HG03097 (cell line): ENCODE data around the gene APOL4.
"Not testable (repeated sequence)": the region's sequence is repeated elsewhere in the genome, so short reads cannot be mapped to it uniquely, and the experiment has no call there.

Source experiments
- ATAC-seq: cut with Tn5 transposase; IDR thresholded peaks from one replicate; pipeline ENCODE4 v1.9.1; 2021; ENCODE audit not compliant: unreplicated experiment, low FRiP score

Gene APOL4, protein sequence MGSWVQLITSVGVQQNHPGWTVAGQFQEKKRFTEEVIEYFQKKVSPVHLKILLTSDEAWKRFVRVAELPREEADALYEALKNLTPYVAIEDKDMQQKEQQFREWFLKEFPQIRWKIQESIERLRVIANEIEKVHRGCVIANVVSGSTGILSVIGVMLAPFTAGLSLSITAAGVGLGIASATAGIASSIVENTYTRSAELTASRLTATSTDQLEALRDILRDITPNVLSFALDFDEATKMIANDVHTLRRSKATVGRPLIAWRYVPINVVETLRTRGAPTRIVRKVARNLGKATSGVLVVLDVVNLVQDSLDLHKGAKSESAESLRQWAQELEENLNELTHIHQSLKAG

DNA sequence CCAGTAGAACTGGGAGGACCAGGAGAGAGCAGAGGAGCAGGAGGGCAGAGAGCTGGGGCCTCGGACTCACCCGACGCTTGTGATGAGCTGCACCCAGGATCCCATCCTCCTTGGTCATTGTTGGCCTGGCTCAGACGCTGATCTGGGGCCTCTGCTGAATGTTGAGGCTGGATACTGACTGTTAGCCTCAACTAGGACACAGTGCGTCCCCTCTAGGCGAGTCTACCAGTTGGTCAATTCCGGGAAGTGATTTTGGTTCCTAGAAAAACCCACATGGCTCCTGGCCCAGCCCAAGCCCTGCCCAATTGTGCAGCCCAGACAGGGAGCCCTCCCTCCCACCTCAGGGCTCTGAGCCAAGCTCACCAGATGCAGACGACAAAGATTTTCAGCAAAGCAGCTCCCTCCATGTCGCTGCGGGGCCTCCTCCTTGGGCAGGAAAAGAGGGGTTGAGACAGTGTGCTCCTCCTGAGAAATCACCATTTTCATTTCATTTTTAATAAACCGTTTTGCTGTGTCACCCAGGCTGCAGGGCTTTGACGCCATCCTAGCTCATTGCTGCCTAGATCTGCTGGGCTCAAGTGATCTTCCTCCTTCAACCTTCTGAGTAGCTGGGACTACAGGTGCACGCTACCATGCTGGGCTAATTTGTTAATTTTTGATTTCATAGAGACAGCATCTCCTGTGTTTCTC lies at the start of gene APOL4:
Gene APOL4, minus strand, starts transcription at position 180 of the 690 bp plus-strand sequence. Its CDS starts 75 bp downstream, at position 105.
- no peak for ATAC-seq

DNA sequence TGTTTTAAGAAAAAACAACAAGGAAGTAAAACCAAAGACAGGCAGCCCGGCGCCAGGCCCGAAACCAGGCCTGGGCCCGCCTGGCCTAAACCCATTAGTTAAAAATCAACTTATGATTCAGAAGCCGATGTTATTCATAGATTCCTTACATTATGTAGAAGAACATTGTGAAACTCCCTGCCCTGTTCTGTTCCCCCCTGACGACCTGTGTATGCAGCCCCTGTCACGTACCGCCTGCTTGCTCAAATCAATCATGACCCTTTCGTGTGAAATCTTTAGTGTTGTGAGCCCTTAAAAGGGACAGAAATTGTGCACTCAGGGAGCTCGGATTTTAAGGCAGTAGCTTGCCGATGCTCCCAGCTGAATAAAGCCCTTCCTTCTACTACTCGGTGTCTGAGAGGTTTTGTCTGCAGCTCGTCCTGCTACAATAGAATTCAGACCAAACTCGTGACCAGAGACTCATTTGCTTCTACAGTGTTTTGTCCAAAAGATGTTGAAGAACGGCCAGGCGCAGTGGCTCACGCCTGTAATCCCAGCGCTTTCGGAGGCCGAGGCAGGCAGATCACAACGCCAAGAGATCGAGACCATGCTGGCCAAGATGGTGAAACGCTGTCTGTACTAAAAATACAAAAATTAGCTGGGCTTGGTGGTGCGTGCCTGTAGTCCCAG lies 48.8 kb upstream of the APOL4 start:
- ATAC-seq = not testable (repeated sequence)

DNA sequence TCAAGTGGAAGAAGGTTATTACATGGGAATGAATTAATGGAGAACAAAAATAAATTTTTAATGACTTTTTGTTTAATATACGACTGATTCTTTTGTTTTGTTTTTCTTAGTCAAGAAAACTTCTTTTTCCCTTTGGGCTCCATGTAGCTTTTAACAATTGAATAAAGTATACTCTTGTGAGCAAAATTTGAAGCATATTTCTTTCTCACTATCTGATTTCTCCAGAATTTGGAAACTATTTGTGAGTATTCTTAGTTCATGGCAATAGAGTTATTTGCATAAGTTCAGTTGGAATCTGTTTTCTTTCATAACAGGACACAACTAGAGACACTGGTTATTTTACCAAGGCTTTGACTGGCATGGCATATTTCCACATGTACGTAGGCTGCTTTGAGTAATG lies 47.6 kb upstream of the APOL4 start:
- no peak for ATAC-seq

DNA sequence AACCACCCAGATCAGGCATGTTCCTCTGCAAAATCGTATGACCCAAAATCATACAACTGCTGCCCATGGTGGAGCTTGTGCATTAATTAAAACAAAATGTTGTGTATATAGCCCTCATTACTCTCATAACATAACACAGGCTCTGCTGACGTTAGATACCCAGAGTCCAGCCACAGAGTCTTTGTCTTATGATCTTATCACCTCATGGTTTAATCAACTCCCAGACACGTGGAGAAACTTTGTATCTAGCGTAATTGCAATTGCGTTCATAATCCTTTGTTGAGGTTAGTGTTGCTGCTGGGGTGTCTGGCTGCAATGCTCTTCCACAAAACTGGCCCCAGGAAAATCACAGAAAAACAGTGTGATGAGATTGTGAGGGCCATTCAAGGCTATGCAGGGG lies 46.3 kb upstream of the APOL4 start:
- no peak for ATAC-seq

DNA sequence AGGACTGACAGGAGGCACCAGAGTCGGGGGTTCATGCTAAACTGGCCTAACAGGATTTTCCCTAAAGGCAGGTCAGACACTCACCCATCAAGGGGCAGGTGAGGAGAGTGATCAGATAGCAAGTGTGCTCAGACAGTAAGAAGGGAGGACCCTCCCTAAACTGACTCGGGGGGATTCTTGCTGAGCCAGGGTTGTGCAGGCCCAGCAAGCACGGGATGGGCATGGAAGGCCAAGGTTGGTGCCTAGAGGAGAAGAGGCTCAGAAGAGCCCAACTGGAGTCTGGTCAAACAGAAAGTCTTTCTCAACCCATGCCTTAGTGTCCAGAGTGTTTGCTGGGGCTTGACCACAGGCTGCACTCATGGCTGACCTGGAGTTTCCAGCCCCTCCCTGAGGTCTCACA lies 45.1 kb upstream of the APOL4 start:
- ATAC-seq = no peak

DNA sequence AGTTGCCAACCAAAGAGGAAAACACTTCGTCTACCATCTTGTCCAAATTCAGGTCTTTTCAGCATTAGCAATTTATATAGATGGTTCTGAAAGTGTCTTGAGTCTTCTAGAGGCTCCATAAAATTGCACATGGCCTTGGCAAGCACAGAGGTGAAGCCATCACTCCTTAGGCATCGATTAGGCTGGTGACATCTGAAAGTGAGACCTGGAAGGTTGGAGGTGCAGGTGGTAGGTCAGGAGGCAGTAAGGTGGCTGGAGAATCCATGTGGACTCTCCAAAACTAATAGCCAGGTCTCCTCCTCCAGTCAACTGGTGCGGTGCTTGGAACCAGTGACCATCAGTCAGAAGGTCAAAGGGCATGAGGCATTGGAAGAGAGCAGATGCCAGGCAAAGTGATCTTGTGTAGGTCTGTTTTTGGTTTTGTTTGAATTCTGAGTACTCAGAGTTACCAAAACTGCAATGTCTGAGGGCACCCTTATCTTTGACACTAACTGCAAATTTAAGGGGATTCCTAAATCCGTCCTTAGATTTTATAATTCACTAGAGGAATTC lies 44.3 kb upstream of the APOL4 start:
- no peak for ATAC-seq

DNA sequence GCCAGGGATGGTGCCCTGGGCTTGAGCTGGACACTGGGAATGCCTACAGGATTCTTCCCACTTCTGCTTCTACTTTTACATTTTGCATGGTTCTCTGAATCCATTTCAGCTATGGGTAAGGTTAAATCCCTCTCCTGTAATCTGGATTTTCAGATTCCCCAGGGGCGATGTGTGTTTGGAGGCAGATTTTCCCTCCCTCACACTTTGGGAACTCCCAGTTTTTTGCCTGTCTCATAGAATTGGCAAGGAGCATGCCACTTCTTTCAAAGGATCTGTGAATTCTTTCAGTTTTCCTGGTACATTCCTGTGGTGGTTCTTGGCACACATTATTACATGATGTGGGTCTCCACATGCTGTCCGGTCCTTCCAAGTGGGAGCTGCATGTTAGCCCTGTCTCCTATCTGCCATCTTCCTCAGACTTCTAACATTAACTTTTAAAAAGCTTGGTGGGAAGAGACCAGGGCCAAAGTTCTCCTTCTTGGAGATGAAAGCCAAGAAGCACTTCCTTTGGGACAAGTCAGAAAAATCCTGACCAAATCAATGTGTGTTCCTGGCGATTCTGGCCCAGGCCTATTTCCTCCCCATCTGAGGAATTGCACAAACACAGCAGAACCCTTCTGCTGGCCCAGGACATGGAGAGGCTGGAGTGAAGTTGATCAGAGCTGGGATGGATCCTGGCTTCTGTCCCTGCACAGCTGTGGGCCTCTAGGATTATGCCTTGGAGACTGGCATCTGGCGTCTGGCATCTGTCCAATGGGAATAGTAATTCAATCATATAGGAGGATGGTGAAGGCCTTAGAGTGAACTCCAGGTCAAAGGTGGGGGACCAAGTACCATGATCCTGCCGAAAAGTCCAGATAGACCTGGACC lies 43.1 kb upstream of the APOL4 start:
- no peak for ATAC-seq

DNA sequence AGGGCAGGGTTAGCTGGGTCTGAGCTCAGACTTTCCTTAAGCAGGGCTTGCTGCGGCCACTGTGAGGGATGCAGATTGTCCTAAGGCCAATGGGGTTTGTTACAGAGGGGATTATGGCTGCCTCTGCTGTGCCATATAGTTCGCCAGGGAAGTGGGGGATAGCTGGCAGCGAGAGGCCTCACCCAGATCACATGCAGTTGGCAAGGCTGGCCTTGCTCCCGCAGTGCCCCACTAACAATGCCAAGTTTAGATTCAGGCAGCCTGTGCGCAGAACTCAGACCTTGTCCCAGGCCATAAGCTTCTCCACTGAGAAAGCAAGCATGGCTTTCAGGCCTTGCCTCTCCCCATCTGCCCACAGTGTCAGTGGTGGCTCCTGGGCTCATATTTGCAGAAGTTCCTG lies 42.4 kb upstream of the APOL4 start:
- ATAC-seq = no peak

DNA sequence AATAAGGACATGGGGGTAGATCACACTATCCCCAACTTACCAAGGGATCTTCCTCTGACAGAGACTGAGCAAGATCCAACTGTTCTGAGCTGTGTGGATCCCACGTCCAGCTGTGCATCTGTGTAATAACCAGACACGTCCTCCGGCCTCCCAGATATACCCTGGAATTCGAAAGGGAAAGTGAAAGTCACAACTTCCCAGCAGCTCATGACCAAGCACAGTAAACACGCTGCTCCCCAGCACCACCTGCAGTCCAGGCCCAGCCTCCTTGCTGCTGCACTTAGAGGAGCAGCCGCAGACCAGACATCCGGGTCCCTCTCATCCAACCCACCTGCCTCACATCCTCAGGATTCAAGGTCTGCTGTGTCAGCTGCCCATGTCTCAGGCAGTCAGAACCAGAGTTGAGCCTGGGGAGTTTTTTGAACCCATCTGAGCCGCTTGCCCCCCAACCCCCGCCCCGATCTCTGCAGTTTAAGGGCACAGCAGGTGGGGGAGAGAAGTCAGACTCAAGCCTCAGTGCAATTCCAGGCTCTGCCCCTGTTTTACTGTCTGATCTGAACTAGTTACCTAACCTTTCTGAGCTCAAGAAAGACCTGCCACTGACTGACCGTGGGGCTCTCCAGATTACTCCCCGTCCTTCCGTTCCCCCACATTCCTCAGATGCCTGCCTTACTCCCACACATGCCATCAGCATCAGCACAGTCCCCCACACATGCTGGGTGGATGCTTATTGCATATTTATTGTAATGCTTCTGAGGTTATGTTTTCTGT lies 38.0 kb upstream of the APOL4 start, which contains the start of gene APOL2:
Gene APOL2, minus strand, starts transcription at position 127 of the 771 bp plus-strand sequence. CDS start 6,365 bp downstream, outside the sequence.
- ATAC-seq = peak; percentile 95

DNA sequence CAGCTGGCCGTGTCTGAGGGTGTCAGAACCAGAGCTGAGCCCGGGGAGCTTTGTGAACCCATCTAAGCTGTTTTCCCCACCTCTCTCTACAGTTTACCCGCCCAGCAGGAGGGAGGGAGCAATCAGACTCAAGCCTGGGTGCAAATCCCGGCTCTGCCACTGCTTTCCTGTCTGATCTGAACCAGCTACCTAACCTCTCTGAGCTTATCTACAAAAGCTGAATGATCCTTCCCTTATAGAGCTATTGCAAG lies 37.5 kb upstream of the APOL4 start:
- ATAC-seq = no peak

DNA sequence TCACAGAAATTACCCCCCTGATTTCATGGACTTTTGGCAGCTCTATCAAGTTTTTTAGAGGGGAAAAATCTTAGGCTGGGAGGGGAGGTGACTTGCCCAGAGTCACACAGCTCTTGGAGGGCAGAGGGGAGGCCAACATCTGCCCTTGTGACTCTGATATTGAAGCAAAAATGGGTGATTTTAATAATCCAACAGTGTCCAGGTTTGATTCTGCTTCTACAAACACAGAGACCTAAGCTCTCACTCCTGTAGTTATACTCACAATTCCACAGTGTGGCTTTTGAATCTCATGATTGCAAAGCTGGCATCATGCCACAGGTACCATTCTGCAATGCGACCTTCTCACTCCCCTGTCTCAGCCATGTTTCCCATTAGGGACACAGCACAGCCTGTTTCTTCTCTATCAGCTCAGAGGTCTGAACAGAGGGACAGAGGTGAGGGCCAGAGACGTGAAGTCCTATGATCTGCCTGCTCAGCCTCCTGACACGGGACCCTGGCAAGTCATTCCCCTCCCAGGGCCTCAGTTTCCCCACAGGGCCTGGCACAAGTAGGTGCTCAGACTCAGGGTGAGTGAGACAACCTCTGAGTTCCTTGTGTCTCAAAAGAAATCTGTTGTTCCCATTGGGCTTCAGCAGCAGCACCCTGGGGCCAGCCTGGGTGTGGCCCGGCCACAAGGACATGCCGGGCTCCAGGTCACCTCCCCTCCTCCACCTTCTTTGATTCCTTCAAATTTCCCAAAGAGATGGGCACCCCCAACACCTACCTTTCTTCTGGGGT lies 37.0 kb upstream of the APOL4 start:
- ATAC-seq = no peak

DNA sequence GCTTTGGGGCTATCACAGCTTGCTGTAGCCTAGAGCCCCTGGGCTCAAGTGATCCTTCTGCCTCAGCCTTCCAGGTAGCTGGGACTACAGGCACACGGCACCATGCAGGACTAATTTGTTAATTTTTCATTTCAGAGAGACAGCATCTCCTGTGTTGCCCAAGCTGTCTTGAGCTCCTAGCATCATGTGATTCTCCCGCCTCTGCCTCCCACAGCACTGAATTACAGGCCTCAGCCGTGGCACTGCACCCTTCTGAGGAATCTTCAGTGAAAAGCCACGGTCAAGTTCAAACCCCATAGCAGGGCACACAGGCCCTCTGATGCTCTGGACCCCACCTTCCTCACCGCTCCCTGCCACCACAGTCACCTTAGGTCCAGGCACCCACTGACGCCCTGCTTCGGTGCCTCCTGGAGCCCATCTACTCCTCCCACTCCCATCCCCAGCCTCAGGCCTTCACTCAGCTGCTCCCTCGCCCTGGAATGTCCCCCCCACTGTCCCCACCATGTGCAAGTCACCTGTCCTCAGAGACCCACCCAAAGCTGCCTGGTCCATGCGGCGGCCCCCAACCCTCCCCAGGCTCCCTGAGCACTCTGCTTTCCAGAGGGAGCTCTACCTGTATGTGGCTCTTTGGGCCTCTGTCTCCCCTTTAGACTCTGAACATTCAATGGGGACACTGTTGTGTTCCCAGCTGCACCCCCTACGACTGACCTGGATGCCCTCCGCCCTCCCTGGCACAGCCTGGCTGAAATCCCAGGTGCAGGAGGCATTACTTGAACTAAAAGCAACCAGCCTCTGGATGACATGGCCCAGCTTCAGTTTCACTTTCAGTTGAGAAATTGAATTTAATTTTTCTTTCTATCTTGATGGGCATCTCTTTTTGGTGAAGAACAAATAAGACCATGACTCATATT lies 36.1 kb upstream of the APOL4 start:
- ATAC-seq = no peak

DNA sequence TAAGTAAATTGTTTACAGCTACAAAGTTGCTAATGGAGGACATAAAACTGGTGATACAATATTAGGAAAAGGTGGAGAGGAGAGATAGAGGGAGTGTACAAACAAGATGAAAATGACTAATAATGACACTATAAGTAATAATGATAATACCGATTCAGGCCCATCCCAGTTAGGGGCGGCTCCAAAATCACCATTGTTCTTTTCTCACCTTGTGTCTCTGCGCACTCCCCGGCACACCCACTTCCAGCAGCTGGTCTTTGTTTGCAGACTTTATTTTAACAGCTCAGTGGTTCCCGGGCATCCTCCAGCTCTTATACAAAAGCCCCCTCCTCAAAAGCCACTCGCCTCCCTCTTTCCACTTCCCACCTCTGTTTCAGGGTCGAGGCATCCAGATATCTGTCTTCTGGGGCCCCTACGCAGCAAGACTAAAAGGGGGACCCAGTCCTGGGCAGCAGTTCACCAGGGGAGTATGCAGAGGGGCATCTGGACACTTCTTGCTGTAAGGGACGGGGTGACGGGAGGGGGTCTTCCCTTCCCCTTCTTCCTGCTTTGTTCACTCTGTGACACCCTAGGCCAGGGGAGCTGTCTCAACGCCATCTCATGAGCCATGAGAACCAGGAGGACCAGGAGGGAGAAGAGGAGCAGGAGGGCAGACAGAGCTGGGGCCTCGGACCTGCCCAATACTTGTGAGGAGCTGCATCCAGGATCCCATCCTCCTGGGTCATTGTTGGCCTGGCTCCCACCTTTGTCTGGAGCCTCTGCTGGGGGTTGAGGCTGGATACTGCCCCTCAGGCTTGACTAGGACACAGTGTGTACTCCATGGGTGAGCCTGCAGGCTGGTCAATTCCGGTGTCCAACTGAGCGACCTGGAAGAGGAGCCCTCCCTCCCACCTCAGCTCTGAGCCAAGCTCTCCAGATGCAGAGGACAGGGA lies 35.0 kb upstream of the APOL4 start:
- ATAC-seq = no peak

DNA sequence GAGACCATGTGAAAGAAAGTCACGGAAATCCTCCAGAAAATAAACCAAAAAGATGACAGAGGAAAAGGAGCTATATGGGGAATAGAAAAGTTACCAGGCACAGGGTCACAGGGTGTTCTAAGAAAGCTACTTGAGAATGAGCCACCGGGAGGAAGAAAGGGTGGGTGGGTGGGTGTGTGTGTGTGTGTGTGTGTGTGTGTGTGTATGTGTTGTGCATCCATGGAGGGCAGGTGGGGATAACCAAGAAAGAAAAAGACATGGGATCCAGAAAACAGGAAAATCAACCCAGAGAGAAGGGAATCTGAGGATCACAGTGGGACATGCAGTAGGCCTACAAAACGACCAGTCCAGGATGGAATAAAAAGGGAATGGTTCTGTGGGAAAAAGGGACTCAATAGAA lies 34.0 kb upstream of the APOL4 start:
- no peak for ATAC-seq

DNA sequence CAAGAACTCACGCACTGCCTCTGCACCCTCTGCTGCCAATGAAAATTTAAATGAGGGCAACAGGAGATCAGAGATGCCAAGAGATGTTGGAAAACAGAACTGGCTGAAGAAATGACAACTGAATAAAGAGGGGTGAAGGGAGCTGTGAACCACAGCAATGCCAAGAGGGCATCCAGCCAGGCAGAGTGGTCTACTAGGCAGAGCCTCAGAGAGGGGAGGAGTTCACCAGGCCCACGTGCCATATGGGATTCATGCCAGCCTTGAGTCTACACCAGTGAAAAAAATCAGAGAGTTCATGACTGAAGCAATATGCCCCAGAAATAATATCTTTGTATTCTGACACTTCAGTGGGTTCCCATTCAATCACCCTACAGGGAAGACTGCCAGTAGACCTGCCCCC lies 33.3 kb upstream of the APOL4 start:
- no peak for ATAC-seq

DNA sequence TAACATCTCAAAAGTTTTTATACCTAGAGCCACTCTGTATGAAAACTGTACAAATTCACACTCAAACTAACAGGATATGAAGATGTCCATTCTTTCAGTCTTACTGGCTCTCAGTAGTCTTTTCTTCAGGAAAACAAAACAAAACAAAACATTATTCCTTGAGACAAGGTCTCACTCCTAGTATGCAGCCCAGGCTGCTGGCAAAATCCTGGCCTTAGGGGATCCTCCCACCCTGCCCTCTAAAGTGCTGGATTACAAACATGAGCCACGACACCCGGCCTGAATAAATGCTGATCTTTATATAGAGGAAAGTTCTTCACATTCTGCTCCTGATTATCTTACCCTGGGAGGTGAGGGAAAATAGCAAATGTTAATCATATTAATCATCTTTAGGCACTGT lies 32.6 kb upstream of the APOL4 start:
- no peak for ATAC-seq

DNA sequence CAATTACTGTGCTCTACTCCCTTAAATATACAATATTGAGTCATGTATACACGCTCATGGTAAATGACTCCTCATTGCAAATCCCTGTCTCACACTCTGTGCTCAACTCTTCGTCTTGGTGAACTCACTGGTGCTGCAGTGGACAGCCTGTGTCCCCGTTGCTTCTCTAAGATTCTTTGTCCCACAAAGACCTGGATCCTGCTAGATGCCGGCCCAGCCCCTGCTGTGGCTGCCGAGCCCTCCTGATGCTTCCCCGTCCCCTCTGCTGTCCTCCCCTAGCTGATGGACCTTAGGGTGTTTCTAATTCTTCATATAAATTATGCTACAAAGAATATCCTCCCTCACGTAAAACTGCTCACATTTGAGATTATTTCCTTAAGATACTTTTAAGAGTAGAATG lies 32.2 kb upstream of the APOL4 start:
- ATAC-seq = no peak
